HUDEP-2 (cell line): ENCODE results near the gene MRPL3.

Experiments
- DNase-seq, 76 experiments: peaks; one replicate each; lab custom pipeline; 2025; ENCODE audit not compliant: unreplicated experiment in 76 of 76; lab: John Stamatoyannopoulos, UW

Gene MRPL3

DNA sequence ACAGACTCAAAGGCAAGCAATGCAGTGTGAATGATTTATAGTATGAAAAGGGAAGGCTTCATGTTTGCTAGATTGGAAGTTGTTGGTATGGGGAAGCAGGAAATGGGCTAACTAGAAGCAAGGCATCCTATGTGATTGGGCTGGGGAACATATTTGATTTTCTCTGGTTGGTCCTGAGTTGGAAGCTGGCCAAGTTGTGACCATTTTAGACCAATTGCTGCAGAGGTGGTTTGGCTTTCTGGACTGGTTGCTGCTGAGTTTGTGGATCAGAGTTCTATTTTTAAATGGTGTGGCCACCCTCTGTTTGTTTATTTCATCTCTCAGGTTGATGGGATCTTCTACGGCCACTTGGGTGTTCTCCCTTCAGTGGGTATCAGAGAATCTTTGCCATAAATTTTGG, 81.5 kb downstream of the MRPL3 start:
- DNase-seq = no peak

DNA sequence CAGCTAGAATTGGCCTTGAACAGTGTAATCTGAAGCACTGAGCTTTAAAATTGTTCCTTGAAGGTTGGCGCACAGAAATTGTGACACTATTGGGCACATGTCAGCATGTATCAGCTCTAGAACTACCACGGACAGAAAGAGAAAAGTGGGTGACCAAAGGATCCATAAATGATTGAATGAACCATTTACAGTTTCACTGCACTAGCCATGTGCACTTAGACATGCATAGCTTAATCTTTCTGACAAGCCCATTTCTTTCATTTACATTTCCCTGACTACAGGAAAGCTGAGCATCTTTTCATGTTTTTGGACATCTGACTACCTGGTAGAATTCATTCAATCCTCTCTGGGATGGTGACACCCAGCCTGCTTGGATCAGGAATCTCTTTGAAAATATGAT, 85.0 kb downstream of the MRPL3 start:
- no peak for DNase-seq
